HG03196 (cell line): ENCODE data around the gene HPSE.

Experiments used
- ATAC-seq: cut with Tn5 transposase; IDR thresholded peaks from one replicate; pipeline ENCODE4 v1.9.1; 2021; ENCODE audit not compliant: unreplicated experiment

The HPSE gene

DNA sequence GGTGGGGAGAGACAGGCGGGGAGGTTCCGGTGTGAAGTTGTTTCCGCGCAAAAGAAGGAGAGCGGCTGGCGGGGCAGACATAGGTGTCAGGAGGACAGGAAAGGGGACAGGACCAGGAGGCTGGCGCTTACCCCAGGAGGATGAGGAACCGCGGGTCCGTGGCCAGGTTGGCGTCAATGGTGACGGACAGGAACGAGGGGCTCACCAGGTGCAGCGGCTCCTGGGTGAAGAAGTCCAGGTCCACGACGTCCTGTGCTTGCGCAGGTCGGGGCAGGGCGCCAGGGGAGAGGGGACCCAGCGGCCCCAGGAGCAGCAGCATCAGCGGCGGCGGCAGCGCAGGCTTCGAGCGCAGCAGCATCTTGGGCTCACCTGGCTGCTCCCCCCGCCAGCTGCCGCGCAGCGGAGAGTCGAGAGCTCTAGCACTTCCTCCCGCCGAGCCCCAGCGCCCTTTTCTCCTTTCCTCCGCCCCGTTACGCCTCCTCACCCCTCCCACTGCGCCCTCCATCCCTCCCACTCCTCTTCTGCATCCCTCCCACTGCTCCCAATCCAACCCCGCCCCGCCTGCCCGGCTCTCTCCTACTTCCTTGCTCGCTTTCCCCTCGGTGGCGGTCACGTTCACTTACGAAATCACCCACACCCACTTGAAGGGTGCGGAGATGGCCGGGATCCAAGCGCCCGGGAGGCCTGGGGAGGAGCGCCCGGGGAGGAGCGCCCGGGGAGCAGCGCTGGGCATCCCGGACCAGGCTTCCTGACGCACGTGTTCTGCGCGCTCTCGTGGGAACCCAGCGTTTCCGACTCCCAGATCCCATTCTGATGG is at the start of gene HPSE:
HPSE (minus strand) TSS at position 424 of the 817 bp plus-strand sequence; CDS start at position 358, 66 bp downstream.
- ATAC-seq, result peak; percentile 69

DNA sequence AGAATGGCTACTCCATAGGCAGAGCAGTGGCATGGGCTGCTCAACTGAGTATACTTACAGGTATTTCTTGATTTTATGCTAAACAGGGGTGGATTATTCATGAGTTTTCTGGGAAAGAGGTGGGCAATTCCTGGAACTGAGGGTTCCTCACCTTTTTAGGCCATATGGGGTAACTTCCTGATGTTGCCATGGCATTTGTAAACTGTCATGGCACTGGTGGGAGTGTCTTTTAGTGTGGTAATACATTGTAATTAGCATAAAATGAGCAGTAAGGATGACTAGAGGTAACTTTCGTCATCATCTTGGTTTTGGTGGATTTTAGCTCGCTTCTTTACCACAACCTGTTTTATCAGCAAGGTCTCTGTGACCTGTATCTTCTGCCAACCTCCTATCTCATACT is 48.2 kb upstream of the HPSE start:
- ATAC-seq, result no peak

DNA sequence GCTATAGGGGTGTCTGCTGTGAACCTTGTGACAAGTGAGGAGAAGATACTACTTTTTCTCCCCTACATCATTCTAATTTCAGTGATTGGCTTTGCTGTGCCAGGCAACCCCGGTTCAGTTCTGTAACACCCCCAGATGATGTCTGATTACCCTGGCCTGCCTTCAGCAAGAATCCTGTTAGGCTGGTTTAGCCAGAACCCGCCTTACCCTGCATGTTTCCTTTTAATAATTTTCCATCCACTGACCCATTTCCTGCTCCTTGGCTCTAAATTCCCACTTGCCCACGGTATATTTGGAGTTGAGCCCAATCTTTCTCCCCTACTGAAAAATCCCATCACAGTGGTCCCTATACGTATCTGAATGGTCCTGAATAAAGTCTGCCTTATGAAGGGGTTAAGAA is 46.5 kb upstream of the HPSE start:
- ATAC-seq, result no peak

DNA sequence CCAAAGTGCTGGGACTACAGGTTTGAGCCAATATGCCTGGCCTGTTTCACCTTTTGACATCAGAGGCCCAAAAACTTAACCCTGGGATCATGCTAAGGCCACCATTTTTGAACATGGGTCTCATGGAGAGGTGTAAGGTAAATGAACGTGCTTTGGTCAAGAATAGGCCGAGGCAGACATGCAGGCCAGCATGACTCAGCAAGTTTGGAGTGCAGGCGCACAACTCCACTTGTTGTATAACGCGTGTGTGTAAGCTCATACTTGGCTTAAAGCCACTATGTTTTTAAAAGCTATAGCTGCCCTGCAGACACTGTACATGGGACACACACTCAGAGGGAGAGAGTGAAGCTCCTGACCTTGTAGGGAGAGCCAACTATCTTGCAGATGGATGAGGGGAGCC is 43.8 kb upstream of the HPSE start:
- no peak for ATAC-seq

DNA sequence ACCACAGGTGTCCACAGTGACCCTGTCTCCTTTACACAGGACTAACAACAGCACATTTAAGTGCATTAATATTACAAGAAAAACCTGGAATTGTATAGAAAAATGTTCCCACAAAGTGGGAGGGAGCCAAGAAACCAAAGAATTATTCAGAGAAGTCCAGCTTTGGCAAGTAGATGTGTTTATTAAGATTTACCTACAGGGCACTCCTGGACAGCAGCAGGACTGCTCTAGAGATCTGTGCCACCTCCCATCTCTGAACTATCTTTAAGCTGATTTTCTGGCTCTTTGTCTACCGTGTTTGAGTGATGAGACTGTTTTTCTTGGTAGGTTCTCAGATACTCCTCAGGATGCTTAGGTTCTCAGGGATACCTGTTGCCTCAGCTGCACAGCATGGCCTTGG is 38.3 kb upstream of the HPSE start:
- ATAC-seq, result no peak

DNA sequence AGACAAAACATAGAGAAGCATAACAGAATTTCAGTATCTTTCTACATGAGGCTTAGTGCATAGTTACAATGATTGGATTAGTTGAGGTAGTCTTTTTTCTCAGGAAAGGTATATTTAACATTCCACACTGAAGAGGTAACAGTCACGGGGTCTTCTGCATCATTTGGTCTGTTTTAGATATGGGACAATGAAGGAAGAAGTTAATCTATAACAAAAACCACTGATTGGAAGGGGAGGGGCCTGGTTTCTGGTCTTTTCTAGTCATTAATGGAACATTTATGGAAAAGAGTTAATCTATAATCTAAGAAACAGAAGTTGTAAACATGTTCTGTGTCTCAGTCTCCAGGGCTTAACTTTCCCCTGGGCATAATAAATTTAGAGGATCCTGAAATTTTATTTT is 37.3 kb upstream of the HPSE start:
- ATAC-seq, result no peak

DNA sequence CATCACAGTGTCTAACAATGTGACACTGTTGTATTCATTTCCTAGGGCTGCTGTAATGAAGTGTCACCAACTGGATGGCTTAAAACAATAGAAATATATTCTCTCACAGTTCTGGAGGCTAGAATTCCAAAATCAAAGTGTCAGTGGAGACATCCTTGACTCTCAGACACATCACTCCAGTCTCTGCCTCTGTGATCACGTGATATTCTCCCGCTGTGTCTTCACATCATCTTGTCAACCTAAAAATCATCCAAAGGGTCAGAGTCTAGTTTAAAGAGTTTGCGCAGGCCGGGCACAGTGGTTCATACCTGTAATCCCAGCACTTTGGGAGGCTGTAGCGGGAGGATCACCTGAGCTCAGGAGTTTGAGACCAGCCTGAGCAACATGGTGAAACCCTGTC is 36.6 kb upstream of the HPSE start:
- ATAC-seq, result no peak

DNA sequence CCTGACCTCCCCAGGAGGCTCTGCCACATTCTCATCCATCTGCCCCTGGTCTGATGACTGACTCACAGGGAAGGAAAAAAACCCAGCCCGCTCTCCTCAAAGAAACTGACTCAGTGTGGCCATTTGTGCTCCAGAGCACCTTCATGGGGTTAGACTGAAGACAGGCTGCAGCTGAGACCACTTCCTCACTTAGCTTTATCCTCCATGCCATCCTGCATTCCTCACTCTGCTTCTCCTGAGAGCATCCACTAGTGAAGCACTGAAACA is 35.9 kb upstream of the HPSE start:
- ATAC-seq, result no peak

DNA sequence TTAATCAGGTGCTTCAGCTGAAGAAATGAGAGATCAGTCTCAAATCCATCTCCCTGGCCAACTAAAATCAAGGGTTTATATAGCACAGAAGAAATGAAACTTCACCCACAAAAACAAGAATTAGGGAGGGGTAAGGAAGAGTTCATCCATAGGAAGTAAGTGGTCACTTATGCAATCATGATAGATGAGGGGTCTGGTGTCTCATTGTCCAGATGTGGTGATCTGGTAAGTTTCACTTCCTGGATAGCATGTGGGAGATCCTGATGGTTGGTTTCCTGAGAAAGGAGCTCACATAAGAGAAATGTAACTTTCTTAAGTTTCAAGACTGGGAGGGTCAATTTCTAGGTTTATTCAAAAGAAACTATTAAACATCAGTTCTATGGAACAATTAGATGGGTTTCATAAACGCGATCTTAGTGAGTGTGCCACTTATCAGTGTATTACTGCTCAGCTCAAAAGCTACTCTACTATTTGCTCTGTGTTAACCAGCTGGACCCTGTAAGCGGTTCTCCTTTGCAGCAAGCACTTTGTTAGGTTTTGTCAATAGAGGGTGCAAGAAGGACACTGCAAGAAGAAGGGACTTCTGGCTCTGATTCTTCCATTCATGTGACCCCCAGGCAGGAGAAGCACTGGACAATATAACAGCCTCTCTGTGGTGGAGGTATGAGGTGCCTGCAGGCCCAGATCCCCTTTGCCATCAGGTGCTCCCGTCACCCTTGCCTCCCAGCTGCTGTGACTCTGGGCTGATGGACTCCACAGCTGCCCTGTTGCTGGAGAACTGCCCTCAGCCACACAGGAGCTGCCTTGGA is 35.4 kb upstream of the HPSE start:
- ATAC-seq, result no peak

DNA sequence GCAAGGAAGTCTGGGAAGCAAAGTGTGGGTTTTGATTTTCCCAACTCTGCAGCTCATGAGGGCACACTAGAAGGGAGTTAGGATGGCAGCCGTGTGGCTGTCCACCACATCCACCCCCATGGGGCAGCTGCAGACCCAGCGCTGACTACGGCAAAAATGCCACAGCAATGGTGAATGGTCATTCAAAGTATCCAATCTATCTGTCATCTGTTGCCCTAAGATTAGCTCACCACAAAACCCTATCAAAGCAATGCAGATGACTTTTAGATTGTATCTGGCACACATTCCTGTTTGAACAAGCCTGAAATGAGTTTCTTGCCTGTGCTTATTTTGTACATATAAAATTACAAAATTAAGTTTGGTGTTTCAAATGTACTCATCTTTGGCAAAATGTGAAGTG is 29.7 kb upstream of the HPSE start:
- ATAC-seq, result no peak

DNA sequence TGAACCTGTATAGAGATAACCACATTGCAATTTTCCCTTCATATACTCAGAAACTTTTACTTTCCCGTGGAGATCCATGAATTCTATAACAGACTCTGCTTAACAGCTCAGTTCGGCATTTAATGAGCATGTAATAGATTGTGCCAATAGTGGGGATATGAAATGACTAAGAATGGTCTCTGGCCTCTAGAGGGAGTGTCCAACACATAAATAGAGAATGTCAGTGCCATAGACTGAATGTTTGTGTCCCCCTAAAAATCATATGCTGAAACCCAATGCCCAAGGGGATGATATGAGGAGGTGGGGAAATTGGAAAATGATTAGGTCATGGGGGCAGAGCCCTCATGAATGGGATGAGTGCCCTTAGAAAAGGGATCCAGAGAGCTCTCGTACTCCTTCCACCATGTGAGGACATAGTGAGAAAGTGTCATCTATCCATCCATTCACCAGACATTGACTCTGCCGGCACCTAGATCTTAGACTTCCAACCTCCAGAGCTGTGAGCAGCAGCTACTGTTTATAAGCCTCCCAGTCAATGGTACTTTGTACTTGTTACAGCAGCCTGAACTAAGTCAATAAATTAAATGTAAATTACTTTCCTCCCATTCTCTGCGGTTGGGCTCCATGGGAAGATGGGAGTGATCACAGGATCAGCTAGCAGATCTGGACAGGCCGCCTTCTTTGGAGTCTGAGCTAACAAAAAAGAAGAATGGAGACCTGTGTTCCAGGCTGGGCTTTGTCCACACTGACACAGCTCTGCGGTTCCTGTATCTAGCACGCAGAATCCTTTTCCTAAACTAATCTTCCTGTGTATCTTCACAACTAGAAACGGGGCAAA is 28.1 kb upstream of the HPSE start:
- no peak for ATAC-seq

DNA sequence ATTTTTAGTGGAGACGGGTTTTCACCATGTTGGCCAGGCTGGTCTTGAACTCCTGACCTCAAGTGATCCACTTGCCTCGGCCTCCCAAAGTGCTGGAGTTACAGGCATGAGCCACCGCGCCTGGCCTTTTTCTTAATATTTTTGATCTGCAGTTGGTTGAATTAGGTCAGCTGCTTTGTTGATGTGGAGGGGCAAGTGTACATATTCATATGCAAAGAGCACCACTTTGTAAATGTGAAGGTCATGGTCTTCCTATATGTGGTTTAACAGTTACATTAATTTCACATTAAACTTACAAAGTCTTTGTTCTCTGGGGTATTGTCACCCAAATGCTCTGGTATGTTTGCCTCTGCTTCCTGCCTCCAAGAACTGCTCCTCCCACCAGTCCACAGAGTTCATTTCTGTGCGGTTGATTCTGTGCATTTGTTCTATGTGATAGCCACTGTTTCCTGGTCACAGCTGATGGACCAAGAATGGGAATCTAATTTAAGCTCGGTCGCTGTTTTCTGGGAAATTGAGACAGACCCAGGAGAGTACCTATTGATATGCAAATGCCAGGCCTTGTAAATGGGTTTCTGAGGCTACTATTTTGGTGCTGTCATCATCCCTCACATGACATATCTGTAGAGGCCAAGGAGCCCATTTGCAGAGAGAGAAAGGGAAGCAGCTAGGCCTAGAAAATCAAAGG is 26.9 kb upstream of the HPSE start:
- no peak for ATAC-seq

DNA sequence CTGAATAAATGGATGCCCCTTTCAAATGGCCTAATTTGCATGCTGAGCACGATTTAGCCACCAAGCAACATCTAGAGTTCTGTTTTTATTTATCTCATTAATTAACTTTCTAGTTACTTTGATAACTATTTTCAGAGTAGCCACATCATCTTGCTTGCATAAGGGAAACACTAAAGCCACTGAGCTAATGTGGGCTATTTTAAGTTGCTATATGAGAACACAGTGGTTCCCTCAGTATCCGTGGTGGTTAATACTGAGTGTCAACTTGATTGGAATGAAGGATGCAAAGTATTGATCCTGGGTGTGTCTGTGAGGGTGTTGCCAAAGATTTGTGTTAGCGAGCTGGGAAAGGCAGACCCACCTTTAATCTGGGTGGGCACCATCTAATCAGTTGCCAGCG is 25.4 kb upstream of the HPSE start:
- no peak for ATAC-seq

DNA sequence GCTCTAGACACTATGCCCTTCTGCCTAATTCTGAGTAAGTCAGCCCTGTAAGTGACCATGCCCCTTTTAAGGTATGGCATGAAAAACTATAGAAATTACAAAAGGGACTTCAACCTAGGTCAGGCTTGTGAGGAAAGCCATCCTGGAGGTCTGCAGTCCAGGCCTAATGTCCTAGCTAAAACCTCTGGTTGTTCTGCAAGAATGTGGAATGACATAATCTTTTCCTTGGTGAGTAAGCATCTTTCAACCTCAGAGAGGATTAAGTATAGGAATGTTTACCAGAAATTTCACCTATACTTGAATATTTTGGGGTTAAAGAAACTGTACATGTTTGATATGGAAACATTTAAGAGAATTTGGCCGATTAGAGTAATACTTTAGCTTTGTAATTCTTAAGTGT is 23.8 kb upstream of the HPSE start:
- no peak for ATAC-seq

DNA sequence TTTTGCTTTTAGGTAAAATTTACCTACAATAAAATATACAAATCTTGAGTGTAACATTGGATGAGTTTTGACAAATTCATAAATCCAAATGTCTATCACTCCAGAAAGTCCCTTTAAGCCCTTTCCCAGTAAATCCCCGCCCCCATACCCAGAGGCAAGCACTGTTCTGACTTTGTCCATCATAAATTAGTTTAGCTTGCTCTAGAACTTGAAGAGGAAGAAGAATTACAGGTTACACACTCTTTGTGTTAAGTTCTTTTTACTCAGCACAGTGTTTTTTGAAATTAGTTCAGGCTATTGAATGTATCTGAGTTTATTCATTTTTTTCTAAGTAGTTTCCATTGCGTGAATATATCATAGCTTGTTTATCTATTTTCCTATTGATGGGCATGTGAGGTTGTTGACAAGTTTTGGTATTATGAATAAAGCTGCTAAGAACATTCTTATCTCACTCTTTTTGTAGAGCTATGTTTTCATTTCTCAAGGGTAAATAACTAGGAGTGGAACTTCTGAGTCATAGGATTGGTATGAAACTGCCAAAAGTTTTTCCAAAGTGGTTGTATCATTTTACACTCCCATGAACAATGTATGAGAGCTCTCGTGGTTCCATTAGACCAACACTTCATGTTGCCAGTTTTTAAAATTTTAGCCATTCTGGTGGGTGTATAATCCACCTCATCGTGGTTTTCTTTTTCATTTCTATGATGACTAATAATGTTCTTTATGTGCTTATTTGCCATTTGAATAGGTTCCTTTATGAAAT is 22.4 kb upstream of the HPSE start:
- ATAC-seq, result no peak

DNA sequence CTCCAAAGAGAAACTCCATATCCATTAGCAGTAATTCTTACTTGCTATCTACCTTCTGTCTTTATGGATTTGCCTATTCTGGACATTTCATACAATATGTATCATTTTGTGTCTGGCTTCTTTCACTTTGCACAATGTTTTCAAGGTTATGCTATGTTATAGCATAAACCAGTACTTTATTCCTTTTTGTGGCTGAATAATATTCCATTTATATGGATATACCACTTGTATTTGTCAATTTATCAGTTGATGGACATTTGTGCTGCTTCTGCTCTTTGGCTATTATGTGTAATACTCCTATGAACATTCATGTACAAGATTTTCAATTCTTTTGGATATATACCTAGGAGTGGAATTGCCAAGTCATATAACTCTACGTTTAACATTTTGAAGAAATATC is 18.9 kb upstream of the HPSE start:
- ATAC-seq, result no peak

DNA sequence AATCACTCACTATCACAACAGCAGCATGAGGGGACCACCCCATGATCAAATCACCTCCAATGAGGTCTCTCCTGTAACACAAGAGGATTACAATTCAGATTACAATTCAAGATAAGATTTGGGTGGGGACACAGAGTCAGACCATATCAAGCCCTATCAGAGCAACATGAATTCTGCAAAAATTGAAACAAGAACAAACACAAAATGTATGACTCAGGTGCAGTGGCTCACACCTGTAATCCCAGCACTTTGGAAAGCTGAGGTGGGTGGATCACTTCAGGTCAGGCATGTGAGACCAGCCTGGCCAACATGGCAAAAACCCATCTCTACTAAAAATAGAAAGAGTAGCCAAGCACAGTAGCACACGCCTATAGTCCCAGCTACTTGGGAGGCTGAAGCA is 13.4 kb upstream of the HPSE start:
- ATAC-seq, result no peak

DNA sequence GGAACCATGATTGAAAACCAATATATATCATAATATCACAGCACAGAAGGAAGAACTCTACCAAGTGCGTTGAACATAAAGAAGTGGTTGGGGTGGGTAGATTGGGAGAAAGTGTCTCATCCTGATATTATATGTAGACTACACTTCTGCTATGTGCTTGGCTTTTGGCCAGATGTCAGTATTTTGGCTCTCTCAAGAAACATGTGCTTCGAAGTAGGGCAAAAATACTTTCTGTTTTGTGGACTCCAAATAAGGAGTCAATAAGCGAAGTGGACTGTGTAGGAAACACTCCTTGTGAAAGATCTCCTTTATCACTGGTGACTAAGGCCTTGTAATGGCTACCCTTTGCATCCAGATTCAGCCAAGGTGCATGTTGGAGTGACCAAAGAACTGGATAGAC is 7.8 kb upstream of the HPSE start:
- no peak for ATAC-seq

DNA sequence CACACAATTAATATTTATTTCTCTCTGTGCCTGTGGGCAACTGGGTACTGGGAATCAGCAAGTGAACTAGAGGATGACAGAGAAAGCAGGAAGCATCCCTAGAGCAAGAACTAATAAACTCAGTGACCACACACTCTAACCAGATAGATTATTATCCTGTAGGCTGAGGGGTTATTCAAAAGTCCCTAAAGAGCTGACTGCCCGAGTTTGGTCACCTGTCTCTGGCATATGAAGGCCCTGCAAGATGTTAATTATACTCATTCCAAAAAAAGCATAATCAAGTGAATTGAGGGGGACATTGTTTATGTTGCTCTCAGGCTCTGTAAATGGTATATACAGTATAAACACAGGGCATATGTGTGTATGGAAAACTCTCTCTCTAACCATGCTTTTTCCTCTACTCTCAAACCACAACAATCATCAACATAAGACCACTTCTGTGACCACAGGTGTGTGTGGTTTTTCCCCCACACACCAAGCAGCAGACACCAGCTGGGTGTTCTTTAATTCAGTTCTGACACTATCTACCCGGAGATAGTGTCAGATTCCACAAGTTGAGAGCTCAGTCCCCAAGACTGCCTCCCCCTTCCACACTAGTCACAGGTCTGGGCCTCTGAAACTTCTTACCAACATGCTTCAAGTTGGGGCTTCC is 6.2 kb upstream of the HPSE start:
- no peak for ATAC-seq

DNA sequence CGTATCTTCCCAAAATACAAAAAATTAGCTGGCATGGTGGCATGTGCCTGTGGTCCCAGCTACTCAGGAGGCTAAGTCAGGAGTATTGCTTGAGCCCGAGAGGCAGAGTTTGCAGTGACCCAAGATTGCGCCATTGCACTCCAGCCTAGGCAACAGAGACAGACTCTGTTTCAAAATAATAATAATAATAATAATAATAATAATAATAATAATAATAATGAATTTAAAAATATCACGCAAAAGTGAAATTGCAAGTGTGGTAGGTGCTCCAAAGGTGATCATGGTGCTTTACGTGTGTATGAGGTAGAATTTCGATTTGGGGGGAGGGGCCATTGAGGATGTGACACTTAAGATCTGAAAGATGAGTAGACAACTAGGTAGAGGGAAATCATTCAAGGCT is 4.9 kb upstream of the HPSE start:
- ATAC-seq, result no peak
